ENCODE data around the gene WWOX. TPM values are rescaled to one million over a fixed set of nuclear protein-coding genes. Genes with fewer than 3 reads are reported as not detected.

WWOX gene
- total and polyA plus RNA-seq, 2 donors (not counting 3 experiments of a cell fraction or from before 2014, with no cell fraction given): 6.2 to 12.5 TPM

GRCh38 chr16:78502812-78503350, 403.4 kb downstream of the WWOX start:
- CTCF ChIA-PET: no interaction called here

More at GRCh38 chr16:78502812-78503350, 403.4 kb downstream of the WWOX start:
- H3K4me3 ChIP-seq (replicated peaks in 1 of 3; ENCODE audit: insufficient read depth in 1 of 3, low read depth in 1 of 3, low read length in 3 of 3): no peak overlapping the region
- no peak overlapping the region for H2AFZ ChIP-seq (ENCODE audit: low read depth, low read length)
- H3K4me1 ChIP-seq (ENCODE audit: control insufficient read depth, extremely low read depth, insufficient read depth, low read length): no peaks in the 10 kb centered on the region
- dilution Hi-C loops (cut with MboI; ENCODE audit: extremely low pct_ligation_motif_present, low sequenced_read_pairs) (no loop called here), intact Hi-C loops (cut with micrococcal nuclease) (loop anchor here (5.0 kb wide), 1 partner anchor 269 kb away; no protein-coding TSS in a partner anchor)
- no peaks in the 10 kb centered on the region for H3K27me3 ChIP-seq (ENCODE audit: control insufficient read depth in 2 of 2, insufficient read depth in 2 of 2, low read length in 2 of 2)
- POLR2A ChIA-PET: no interaction called here
- no peaks in the 10 kb centered on the region for H3K9me1 ChIP-seq (replicated peaks; ENCODE audit: control insufficient read depth, extremely low read depth, insufficient read depth, low read length)
- TF ChIP-seq MAX (IDR thresholded peaks at IDR 0.05; ENCODE audit: insufficient read depth, insufficient read length): no peak
- no peak for TF ChIP-seq FOS (IDR thresholded peaks at IDR 0.05; ENCODE audit: borderline replicate concordance, insufficient read depth, low read length)
- TF ChIP-seq POLR2A (IDR thresholded peaks at IDR 0.05; ENCODE audit: low read depth, low read length): no peak
- no peak for TF ChIP-seq CTCF (IDR thresholded peaks at IDR 0.05; ENCODE audit: extremely low read depth in 1 of 2, insufficient read depth in 1 of 2, low read depth in 1 of 2, low read length in 2 of 2)
- no peak for TF ChIP-seq POLR2AphosphoS5 (IDR thresholded peaks at IDR 0.05; ENCODE audit: insufficient read depth, low read depth, low read length)
- no peak for TF ChIP-seq JUN (IDR thresholded peaks at IDR 0.05; ENCODE audit: borderline replicate concordance, insufficient read depth, insufficient read length, low read depth)
- TF ChIP-seq GATA2 (IDR thresholded peaks at IDR 0.05; ENCODE audit: insufficient read depth, insufficient read length, low read depth, low read length): no peak
- TF ChIP-seq MYC (IDR thresholded peaks at IDR 0.05; ENCODE audit: low read depth, low read length): no peak
- TF ChIP-seq EZH2 (IDR thresholded peaks at IDR 0.05; ENCODE audit: borderline replicate concordance, low read depth, low read length, severe bottlenecking): no peak
- FAIRE-seq: no peak
- H3K9me3 ChIP-seq (replicated peaks; ENCODE audit: control insufficient read depth, insufficient read depth, low read length): no peaks in the 10 kb centered on the region
- no TSS peak for BruUV-seq (replicated peaks)
- no peaks in the 10 kb centered on the region for H4K20me1 ChIP-seq (replicated peaks; ENCODE audit: control insufficient read depth, extremely low read depth, insufficient read depth, low read length)
- no peaks in the 10 kb centered on the region for H3K36me3 ChIP-seq (ENCODE audit: control insufficient read depth in 2 of 2, extremely low read depth in 1 of 2, insufficient read depth in 2 of 2, low read length in 2 of 2)
- H3K79me2 ChIP-seq (ENCODE audit: control insufficient read depth, insufficient read depth, low read length): no peaks in the 10 kb centered on the region
- H3K9ac ChIP-seq (replicated peaks; ENCODE audit: extremely low read depth, insufficient read depth, low read length): no peak overlapping the region
- H3K27ac ChIP-seq (ENCODE audit: insufficient read depth, low read depth, low read length): no peak overlapping the region
- no peak for DNase-seq (ENCODE audit: low read depth, low spot score)
- H3K4me2 ChIP-seq (ENCODE audit: insufficient read depth, low read length): no peak overlapping the region
